K562 (cell line): ENCODE results near the gene PRKAG2. TPM values are rescaled to one million over a fixed set of nuclear protein-coding genes. Genes with fewer than 3 reads are reported as not detected.

Source experiments
- ATAC-seq: fragments of 200-7000 bp; cut with Tn5 transposase; 3 replicates; pipeline ENCODE4 v1.9.1; 2020; ENCODE audit warnings: moderate library complexity
- BruUV-seq: library from RNA; stranded (reverse); fragments of 400-500 nt; replicated peaks from 2 replicates; lab custom pipeline; 2021; lab: Mats Ljungman, UMichigan
- CTCF ChIA-PET: fragments of 300-600 bp; formaldehyde crosslinking; extraction: SDS; loops from one replicate; lab custom pipeline; 2021; ENCODE audit warnings: low intra/inter-chr PET ratio; lab: Yijun Ruan, JAX
- POLR2A ChIA-PET: fragments of 300-600, 350-650 bp; sonication (Branson Sonifier 250); formaldehyde crosslinking; extraction: SDS; loops from one replicate; lab custom pipeline; 2021; ENCODE audit warnings: antibody characterized with exemption, inconsistent platforms; lab: Yijun Ruan, JAX
- DNase-seq, 4 experiments: peaks; one replicate each; pipeline versions ENCODE4 v3.0.0 to v3.0.0-alpha.2; 2011 to 2018; ENCODE audit warnings: low spot score in 3 of 4, mixed read lengths in 3 of 4; ENCODE audit errors: extremely low read depth in 1 of 4
- FAIRE-seq: peaks from 2 replicates; lab custom pipeline; 2011; peaks lifted over from hg19 to GRCh38; lab: Jason Lieb, UNC
- H2AFZ ChIP-seq: 2 replicates; pipeline ENCODE4 v1.6.0; 2011; ENCODE audit warnings: low read depth, low read length, control low read depth, inconsistent platforms
- H3K27ac ChIP-seq: fragments of 200-600 bp; 3 replicates; pipeline ENCODE4 v1.8.0; 2011; ENCODE audit warnings: low read depth, mild to moderate bottlenecking, control low read depth, inconsistent platforms, low read length, moderate library complexity, mixed read lengths; ENCODE audit errors: extremely low read depth
- H3K27me3 ChIP-seq, 2 experiments: fragments of 300-600 bp in 1 of 2; 2 replicates in 1 of 2; 3 replicates in 1 of 2; pipeline versions ENCODE4 v1.6.0 to v1.8.0; 2011; ENCODE audit warnings: inconsistent platforms in 2 of 2, low read length in 2 of 2, mild to moderate bottlenecking in 1 of 2, mixed read lengths in 1 of 2, moderate library complexity in 1 of 2; ENCODE audit not compliant: control insufficient read depth in 2 of 2, insufficient read depth in 2 of 2
- H3K36me3 ChIP-seq: fragments of 300-600 bp; 3 replicates; pipeline ENCODE4 v1.8.0; 2011; ENCODE audit warnings: mild to moderate bottlenecking, low read length, inconsistent platforms; ENCODE audit not compliant: control insufficient read depth, insufficient read depth
- H3K4me1 ChIP-seq, 2 experiments: fragments of 200-600 bp in 1 of 2; replicated peaks in 1 of 2; 2 replicates in 1 of 2; 3 replicates in 1 of 2; pipeline versions ENCODE4 v1.5.1 to v1.8.0; 2011; ENCODE audit warnings: inconsistent platforms in 2 of 2, low read length in 2 of 2, mild to moderate bottlenecking in 1 of 2, mixed read lengths in 1 of 2, moderate library complexity in 1 of 2; ENCODE audit not compliant: control insufficient read depth in 2 of 2, insufficient read depth in 2 of 2
- H3K4me2 ChIP-seq: 2 replicates; pipeline ENCODE4 v1.6.1; 2011; ENCODE audit warnings: low read length, control low read depth, inconsistent platforms, mixed read lengths; ENCODE audit not compliant: insufficient read depth
- H3K4me3 ChIP-seq: fragments of 200-600 bp; sonication (generic), shearing (Covaris generic); 2 replicates; pipeline ENCODE4 v1.5.1; 2016; ENCODE audit warnings: control low read depth, inconsistent platforms
- H3K79me2 ChIP-seq: fragments of 200-600 bp; 3 replicates; pipeline ENCODE4 v1.8.0; 2011; ENCODE audit warnings: low read length, inconsistent platforms; ENCODE audit not compliant: control insufficient read depth, insufficient read depth
- H3K9ac ChIP-seq, 2 experiments: 2 replicates each; pipeline versions ENCODE4 v1.6.0 to v1.6.1; 2011; ENCODE audit warnings: low read depth in 2 of 2, low read length in 2 of 2, control low read depth in 1 of 2, inconsistent platforms in 1 of 2, mild to moderate bottlenecking in 1 of 2, mixed read lengths in 1 of 2; ENCODE audit not compliant: insufficient read depth in 1 of 2
- H3K9me1 ChIP-seq: one replicate; pipeline ENCODE4 v1.6.0; 2011; ENCODE audit warnings: inconsistent platforms, mild to moderate bottlenecking, low read length, moderate library complexity; ENCODE audit not compliant: control insufficient read depth, insufficient read depth
- H3K9me3 ChIP-seq: replicated peaks from 2 replicates; pipeline ENCODE4 v1.5.1; 2011; ENCODE audit warnings: low read depth, low read length, inconsistent platforms; ENCODE audit not compliant: control insufficient read depth, insufficient read depth
- H4K20me1 ChIP-seq: replicated peaks from 2 replicates; pipeline ENCODE4 v1.6.1; 2011; ENCODE audit warnings: low read length, inconsistent platforms, mixed read lengths; ENCODE audit not compliant: control insufficient read depth, insufficient read depth
- E2F3 ChIP-seq: fragments of 250-450 bp; sonication (Bioruptor Pico); IDR thresholded peaks from 2 replicates; pipeline ENCODE4 v1.4.0; 2020; ENCODE audit warnings: mild to moderate bottlenecking
- ESRRA ChIP-seq: fragments of 450-650 bp; IDR thresholded peaks from 2 replicates; pipeline ENCODE4 v1.6.1; 2014; ENCODE audit warnings: low read depth, mild to moderate bottlenecking, moderate library complexity, borderline replicate concordance
- GABPB2 ChIP-seq: fragments of 250-450 bp; sonication (Bioruptor Pico); conservative IDR thresholded peaks from 2 replicates; pipeline ENCODE4 v1.5.1; 2021; ENCODE audit warnings: mild to moderate bottlenecking
- HDAC3 ChIP-seq: fragments of 450-650 bp; IDR thresholded peaks from 2 replicates; pipeline ENCODE4 v1.6.1; 2018; ENCODE audit warnings: borderline replicate concordance, mild to moderate bottlenecking, moderate library complexity; ENCODE audit not compliant: partially characterized antibody
- HLTF ChIP-seq: fragments of 450-650 bp; IDR thresholded peaks from 2 replicates; pipeline ENCODE4 v1.6.1; 2016
- HOMEZ ChIP-seq: fragments of 250-450 bp; sonication (Bioruptor Pico); IDR thresholded peaks from 2 replicates; pipeline ENCODE4 v1.4.0; 2020; ENCODE audit warnings: mild to moderate bottlenecking, moderate library complexity
- HSF4 ChIP-seq: fragments of 250-450 bp; sonication (Bioruptor Pico); IDR thresholded peaks from 2 replicates; pipeline ENCODE4 v2.1.2; 2022; ENCODE audit warnings: mild to moderate bottlenecking, moderate library complexity, borderline replicate concordance
- PHF21A ChIP-seq: fragments of 450-650 bp; IDR thresholded peaks from 2 replicates; pipeline ENCODE4 v1.6.1; 2017; ENCODE audit warnings: low read depth, borderline replicate concordance
- SLC30A9 ChIP-seq: fragments of 250-450 bp; sonication (Bioruptor Pico); IDR thresholded peaks from 2 replicates; pipeline ENCODE4 v1.8.0; 2022; ENCODE audit warnings: mild to moderate bottlenecking, moderate library complexity
- STAT6 ChIP-seq: sonication (generic); formaldehyde crosslinking; IDR thresholded peaks from 2 replicates; pipeline ENCODE4 v1.8.1; 2023; ENCODE audit warnings: mild to moderate bottlenecking, missing genetic modification reagents
- ZBTB5 ChIP-seq: fragments of 450-650 bp; IDR thresholded peaks from 2 replicates; pipeline ENCODE4 v1.6.1; 2017; ENCODE audit warnings: antibody characterized with exemption
- WGBS: fragments of 100-300 bp; shearing (Covaris generic); methylation state at CpG from one replicate; pipeline ENCODE4 v1.1.6; 2016; ENCODE audit warnings: low coverage, mixed read lengths; ENCODE audit not compliant: insufficient coverage; ENCODE audit errors: missing lambda C conversion rate; 5-methylcytosine and 5-hydroxymethylcytosine counted together
- in situ Hi-C: fragments of 300-500 bp; cut with MboI; formaldehyde crosslinking; loops from 4 replicates; pipeline ENCODE4 v1.15.0; 2018; ENCODE audit warnings: inconsistent platforms, mixed read lengths
- intact Hi-C: fragments of 100-400 bp; cut with micrococcal nuclease; formaldehyde crosslinking; loops from 2 replicates; pipeline ENCODE4 v1.14.2; 2022
- polyA plus RNA-seq, 8 experiments: library from polyadenylated mRNA; depleted of rRNA in 4 of 8; stranded (reverse) in 5 of 8; unstranded in 3 of 8; fragments of >200 nt; fragmentation: Nextera tagmentation in 2 of 8; fragmentation: Illumina TruSeq in 1 of 8; extraction: Ambion mirVana in 2 of 8; extraction: Trizol in 1 of 8; gene quantifications; 2 replicates each; pipeline versions ENCODE4 v1.2.1 to v1.2.3, GENCODE V29; 2011 to 2014; ENCODE audit warnings: inconsistent platforms in 1 of 8, missing spikeins in 1 of 8
- total RNA-seq, 7 experiments: library from RNA; depleted of rRNA in 6 of 7; stranded (reverse); fragments of >200 nt in 6 of 7; fragmentation: Illumina TruSeq in 2 of 7; extraction: Trizol in 2 of 7; gene quantifications; 2 replicates each; pipeline versions ENCODE4 v1.2.1 to v1.2.3, GENCODE V29; 2011 to 2021; ENCODE audit warnings: low replicate concordance in 1 of 7
- TF ChIP-seq, protein P1 (sequence below), 2 experiments: fragments of 450-650 bp in 1 of 2; sonication (generic) in 1 of 2; formaldehyde crosslinking in 1 of 2; IDR thresholded peaks in 1 of 2; conservative IDR thresholded peaks in 1 of 2; 2 replicates each; pipeline versions ENCODE4 v1.6.1 to v1.8.1; 2016 to 2023; ENCODE audit warnings: mild to moderate bottlenecking in 2 of 2, moderate library complexity in 2 of 2, inconsistent platforms in 1 of 2, missing genetic modification reagents in 1 of 2

The PRKAG2 gene
- total and polyA plus RNA-seq, 9 of the 15 experiments (the other 6 are each of a cell fraction or from before 2014, with no cell fraction given), result 0.99 to 5.6 (median 3.3) TPM

DNA sequence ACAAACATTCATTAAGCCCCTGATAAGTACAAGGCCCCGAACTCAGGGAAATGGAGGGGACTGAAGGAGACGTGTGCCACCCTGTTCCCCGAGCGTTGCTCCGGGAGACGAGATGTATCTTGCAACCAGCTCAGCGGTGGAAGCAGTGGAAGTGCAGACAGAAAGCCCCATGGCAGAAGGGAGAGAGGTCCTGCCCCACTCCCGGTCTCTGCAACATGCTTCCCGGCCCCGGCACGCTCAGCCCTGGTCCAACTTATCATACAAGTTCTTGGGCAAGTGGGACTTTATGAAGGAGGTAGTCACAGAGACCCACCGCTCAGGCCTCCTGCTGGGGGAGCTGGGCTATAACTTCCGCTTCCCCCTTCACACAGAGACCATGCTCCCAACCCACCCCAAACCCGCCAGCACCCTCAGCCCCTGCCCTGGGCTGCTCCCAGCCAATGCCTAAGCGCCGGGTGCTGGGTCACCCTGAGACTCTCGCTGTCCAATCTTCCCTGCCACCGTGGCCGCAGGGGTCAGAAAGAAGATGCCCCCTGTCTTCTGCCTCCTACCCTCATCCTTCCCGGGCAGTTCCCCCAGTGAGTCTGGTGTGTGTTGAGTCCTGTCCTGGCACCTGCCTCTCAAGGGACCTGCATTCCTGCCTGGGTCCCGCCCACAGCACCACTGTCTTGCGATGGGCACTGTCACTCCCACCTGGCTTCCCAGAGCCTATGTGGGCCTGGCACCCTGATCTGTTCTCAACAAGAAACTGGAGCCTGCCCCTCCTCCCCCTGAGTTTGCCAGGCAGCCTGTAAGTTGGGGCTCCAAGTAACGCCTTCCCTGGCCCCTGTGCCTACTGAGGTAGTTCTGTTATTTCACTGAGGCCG lies 157.7 kb downstream of the PRKAG2 start (continued):
- TF ChIP-seq HSF4 (CRISPR knock-in tag) (no peak), ESRRA (no peak), PHF21A (no peak)

GRCh38 chr7:151717918-151718317 lies 159.0 kb downstream of the PRKAG2 start:
- in situ Hi-C loops (no loop called here), intact Hi-C loops (no loop called here)
- H3K27me3 ChIP-seq, result peaks cover 57 to 86% of the 10 kb centered on the region in 2 experiments
- no peaks in the 10 kb centered on the region for H3K9me1 ChIP-seq
- H3K36me3 ChIP-seq, result no peaks in the 10 kb centered on the region
- no peaks in the 10 kb centered on the region for H3K9me3 ChIP-seq
- no peak overlapping the region for H3K9ac ChIP-seq
- ChIA-PET CTCF (interaction anchor here (0.7 kb wide), 1 partner anchor 234 kb away, joined by 3 read pairs; no protein-coding TSS in a partner anchor), POLR2A (interaction anchor here (0.9 to 1.8 kb wide), 2 partner anchors 11 kb away, joined by 3 to 6 read pairs; no protein-coding TSS in a partner anchor)
- DNase-seq, result no peak
- no peak overlapping the region for H3K4me2 ChIP-seq
- no TSS peak for BruUV-seq
- WGBS, result 1% methylated on average over 6 of the region's 6 CpGs
- ATAC-seq, result no peak
- H3K27ac ChIP-seq, result no peak overlapping the region
- no peaks in the 10 kb centered on the region for H3K79me2 ChIP-seq
- no peak overlapping the region for H2AFZ ChIP-seq
- H3K4me1 ChIP-seq, result peaks cover 0 to 4% of the 10 kb centered on the region in 2 experiments; a peak in 1 of 5 replicates
- H4K20me1 ChIP-seq, result peaks cover 5% of the 10 kb centered on the region; the same call in 1 of the 2 replicates
- no peak overlapping the region for H3K4me3 ChIP-seq
- FAIRE-seq, result no peak
- TF ChIP-seq SLC30A9 (CRISPR knock-in tag) (no peak), HLTF (no peak), STAT6 (no peak), HDAC3 (no peak), HOMEZ (CRISPR knock-in tag) (no peak), E2F3 (CRISPR knock-in tag) (no peak), ZBTB5 (no peak), GABPB2 (CRISPR knock-in tag) (no peak)
- TF ChIP-seq, protein P1, sequence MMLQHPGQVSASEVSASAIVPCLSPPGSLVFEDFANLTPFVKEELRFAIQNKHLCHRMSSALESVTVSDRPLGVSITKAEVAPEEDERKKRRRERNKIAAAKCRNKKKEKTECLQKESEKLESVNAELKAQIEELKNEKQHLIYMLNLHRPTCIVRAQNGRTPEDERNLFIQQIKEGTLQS (IDR thresholded peaks at IDR 0.05), result no peak
- TF ChIP-seq, protein P1 (CRISPR knock-in tag; conservative IDR thresholded peaks at IDR 0.05), result no peak
